Amygdala (tissue), 56 donors: ENCODE data around the gene PARN.

ENCODE experiments used
- DNase-seq, 56 donors: peaks; one replicate each; lab custom pipeline; 2025; lab: John Stamatoyannopoulos, UW

Gene PARN

DNA sequence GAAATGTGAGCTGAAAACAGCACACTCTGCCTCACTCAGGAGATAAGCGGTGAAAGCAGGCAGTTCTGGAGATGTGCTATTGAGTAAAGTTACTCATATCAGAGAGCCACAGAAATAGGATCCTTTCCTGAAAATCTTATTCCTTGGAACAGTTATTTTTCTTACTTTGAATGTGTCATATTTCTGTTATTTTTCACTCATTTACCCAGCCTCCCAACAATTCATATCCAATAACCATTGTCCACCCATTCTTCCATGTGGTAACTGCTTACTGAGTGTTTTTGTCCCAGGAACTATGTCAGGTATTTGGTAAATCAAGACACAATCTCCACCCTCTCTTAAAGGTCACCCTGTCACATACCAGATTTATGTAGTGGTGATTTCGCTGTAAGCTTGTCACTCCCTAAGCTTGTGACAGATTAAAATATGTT is 144.9 kb downstream of the PARN start:
- no peak for DNase-seq

DNA sequence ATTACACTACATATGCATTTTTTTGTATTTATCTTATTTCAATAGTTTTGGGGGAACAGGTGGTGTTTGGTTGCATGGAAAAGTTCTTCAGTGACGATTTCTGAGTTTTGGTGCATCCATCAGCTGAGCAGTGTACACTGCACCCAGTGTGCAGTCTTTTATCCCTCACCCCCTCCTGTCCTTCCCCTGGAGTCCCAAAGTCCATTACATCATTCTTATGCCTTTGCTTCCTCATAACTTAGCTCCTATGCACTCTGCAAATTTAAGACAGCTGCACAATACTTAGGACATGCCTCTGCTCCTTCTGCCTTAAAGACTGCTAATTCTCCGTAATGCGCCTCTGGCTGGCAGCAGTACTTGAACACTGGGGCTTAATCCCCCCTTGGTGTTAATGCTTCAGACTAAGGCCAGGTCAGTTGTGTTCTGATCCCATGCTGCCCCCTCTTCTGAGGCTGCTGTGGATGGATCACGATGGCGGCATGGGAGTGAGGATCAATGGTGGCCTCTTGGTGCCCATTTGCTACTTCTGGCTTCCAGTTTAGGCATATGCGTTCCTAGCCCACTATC is 146.2 kb downstream of the PARN start:
- DNase-seq, result no peak

DNA sequence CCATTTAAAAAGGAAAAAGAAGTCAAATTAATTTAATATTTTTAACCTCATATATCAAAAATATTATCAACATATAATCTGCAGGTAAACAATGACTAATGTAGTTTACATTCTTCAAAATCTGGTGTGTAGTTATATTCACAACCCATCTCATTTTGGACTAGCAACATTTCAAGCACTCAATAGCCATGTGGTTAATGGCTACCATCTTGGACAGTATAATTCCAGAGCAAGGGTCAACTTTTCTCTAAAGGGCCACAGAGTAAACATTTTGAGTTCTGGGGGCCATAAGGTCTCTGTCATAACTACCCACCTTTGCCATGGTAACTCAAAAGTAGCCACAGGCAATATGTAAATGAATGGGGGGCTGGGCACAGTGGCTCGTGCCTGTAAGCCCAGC is 153.9 kb downstream of the PARN start:
- no peak for DNase-seq

DNA sequence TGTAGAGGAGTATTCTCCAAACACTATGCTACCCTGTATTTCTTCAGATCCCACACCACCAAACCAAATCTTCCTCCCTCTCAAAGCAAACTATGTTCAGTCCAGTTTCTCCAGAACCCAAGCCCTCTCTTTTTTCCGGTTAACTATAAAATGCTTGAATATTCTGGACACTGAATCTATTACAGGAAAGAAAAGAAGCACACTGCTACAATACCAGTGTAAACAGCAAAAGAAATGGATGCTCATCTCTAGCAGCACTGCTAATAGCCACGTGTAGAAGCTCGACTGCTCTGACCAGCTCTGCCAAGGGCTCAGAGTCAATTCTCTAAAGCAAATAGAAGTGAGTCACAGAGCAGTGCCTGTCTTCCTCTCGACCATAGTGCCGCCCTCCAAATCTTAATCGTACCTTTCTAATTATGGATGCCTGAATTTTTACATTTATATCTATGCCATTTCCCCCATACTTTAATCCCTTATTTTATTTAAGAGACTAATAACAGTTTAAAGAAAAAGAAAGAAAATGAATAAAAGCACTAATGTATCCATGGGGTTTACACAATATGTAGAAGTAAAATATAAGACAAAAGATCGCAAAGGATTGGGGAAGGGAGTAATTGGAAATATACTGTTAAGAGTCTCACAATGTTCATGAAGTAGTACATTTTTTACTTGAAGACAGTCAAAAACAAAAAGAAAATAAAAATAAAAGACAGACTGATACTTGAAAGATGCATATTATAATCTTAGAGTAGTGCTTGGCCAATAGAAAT is 154.5 kb downstream of the PARN start:
- no peak for DNase-seq

DNA sequence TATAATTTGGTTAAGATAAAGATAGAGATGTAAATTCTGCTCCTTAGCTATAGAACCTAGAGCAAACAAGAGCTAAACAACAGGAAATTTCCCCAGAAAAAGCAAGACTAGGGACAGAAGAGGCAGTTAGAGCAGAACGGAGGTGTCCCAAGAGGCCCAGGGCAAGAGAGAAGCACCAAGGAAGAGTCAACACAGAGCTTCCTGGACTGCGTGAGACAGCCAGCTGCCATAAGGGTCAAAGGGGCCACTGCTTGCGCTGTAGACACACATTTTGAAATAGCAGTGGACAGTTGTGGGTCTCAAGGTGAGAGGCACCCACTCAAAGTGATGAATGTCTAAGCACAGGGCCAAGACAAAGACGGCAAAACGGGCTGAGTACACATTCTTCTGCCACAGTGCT is 156.6 kb downstream of the PARN start:
- DNase-seq, result no peak

DNA sequence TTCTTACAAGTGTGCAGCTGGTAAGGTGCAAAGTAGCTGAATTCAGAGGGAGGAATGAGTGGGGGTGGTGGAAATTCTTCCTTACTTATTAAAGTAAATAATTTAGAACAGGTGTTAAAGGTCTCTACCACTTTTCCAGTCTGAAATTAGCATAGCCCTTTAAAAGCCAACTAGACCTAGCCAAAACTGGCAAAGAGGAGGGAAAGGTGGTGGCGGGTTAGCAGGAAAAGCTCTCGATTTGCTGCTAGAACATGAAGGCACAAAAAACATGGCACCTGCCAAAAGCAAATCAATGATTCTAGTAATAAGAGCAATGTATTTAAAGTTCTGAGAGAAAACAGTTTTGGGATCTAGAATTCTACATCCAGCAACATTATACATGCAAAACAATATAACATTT is 157.7 kb downstream of the PARN start:
- DNase-seq, result no peak

DNA sequence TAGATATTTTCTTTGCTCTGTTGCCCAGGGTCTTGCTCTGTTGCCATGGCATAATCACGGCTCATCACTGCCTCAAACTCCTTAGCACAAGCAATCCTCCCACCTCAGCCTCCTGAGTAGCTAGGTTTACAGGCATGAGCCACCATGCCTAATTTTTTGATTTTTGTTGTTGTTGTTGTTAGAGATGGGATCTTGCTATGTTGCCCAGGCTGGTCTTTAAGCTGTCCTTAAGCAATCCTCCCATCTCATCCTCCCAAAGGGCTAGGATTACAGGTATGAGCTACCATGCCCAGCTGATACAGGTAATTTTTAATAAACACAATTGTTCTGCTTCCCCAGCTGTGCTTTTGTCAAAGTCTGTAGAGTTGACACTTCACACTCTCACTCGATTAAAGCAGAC is 159.3 kb downstream of the PARN start:
- no peak for DNase-seq

DNA sequence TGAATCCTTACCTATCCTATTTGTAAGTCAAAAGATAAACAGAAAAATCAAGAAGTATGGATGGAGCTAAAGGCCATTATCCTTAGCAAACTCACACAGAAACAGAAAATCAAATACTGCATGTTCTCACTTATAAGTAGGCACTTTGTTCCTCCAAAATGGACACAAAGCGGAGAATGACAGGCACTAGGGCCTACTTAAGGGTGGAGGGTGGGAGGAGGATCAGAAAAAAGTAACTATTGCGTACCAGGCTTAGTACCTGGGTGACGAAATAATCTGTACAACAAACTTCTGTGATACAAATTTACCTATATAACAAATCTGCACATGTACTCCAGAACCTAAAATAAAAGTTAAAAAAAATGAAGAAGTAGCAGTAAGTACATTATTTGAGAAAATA is 164.3 kb downstream of the PARN start:
- no peak for DNase-seq

DNA sequence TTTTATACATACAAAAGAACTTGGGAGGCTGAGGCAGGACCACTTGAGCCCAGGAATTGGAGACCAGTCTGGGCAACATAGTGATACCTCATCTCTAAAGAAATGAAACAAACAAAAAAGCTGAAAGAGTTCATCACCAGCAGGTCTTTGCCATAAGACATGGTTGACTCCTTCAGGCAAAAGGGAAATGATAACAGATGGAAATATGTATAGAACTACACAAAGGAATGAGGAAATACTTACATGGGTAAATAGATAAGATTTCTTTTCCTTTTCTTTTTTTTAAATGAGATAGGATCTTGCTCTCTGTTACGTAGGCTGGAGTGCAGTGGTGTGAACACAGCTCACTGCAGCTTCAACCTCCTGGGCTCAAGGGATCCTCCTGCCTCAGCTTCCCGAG is 165.3 kb downstream of the PARN start:
- no peak for DNase-seq

DNA sequence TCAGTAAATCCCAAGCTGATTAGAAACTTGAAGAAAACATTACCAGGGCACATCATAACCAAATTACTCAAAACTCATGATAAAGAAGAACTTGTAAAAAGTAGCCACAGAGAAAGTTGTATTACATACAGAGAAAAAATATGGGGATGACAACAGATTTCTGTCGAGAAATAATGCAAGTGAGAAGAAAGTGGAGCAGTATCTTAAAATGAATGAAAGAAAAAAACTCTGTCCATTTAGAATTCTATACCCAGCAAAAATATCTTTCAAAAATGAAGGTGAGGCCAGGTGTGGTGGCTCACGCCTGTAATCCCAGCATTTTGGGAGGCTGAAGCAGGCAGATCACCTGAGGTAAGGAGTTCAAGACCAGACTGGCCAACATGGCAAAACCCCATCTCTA is 165.9 kb downstream of the PARN start:
- no peak for DNase-seq

DNA sequence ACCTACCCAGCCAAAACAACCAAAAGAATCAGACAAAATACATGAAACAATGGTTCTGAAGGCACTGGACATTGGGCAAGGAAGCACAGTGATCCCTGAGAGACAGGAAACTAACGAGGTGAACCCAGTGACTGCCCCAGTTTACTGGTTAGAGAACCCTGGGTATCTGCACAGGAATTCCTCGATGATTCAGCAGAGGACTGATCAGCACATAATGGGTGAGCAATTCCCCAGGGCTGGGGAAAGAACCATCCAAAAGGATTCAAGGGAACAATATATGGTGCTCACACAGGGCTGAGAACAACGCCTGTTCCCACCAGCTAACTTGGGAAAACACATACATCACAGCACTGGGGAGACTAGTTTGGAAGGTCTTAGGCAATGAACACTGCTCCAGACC is 167.2 kb downstream of the PARN start:
- DNase-seq, result no peak

DNA sequence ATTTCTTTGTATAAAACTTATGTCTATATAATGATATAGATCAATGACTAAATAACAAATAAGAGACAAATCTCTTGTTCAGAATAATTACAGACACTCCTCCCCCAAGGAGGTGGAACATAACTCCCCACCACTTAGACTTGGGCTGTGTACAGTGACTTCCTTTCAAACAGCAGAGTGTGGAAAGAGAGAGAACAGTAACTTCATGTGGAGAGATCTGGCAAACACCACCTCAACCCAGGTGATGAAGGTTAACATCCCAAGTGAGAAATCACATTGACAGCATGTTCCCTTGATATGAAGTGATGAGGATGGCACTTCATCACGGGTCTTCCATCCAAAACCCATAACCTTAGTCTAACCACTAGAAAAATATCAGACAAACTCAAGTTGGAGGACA is 169.3 kb downstream of the PARN start:
- DNase-seq, result no peak

DNA sequence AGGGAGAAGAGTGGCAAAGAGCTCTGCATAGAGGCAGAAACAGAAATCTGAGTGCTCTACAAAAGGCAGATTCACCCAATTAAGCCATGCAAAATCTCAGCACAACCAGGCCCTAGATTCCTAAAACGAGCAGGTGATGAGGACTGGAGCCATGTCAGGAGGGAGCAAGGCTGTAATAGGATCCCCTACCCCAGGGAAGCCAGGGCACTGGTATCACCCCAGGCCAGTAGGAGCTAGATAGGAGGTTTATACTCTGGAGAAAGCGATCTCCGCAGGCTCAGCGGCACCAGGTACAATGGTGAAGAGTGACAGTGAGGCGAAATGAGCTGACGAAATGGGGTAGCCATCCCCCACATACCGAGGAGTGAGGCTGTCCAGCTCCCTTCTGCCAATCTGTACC is 171.5 kb downstream of the PARN start:
- DNase-seq, result no peak

DNA sequence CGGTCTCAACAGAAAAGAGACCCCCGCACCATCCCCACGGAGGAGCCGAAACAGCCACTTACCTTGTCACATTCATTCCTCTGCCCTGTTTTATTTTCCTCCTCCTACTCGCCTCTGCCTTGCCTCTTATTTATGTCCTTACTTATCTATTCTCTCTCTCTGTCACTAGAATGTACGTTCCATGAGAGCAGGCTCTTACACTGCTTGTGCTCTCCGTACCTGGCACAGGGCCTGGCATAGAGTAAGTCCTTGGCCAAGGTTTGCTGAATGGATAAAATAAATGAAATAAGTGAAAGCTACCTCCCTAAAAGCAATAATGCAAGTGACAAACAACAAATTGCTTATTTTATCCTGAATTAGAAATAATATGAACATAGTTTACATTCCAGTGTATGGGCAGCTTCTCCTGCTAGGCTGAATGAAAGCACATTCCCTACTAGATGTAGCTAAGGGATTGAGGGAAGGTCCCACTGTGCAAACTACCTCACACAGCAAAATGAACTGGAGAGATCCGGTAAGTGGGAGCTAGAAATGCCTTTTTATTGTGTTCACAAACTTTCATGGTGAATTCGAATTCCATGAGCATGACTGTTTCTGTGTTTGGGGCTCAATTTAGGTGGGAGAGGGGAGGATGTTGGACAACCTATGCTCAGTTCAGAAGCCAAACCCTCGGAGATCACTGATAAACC is 173.1 kb downstream of the PARN start:
- DNase-seq, result no peak

DNA sequence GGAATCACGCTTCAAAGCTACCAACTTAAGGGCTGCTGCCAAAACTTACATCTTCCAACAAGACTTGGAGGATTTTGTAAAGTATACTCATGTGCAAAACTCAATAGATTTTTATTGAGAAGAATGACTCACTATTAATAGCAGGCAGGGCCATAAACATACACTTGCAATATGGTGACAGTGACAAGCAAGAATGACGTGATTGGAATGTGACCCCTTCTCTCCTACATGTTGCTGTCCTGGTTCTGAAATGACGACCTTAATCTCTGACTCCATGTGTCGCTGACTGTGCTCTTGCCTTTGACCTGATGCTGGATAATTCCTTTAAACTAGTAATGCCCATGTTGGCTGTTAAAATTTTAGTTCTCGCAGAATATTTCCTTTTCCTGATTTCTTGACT is 174.5 kb downstream of the PARN start:
- no peak for DNase-seq

DNA sequence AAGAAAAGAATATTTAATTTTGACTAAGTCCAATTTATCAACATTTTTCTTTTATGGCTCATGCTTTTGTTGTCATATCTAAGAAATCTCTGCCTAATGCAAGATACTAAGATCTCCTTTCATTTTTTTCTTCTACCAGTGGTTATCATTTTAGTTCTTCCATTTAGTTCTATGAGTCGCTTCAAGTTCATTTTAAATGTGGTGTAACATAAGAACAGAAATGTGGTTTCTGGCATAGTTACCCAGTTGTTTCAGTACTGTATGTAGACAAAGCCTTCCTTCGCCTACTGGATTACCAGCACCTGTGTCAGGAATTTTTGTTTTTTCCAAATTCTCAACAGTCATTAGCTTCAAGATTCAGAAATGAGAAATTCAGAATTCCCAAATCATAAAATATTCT is 175.7 kb downstream of the PARN start:
- no peak for DNase-seq

DNA sequence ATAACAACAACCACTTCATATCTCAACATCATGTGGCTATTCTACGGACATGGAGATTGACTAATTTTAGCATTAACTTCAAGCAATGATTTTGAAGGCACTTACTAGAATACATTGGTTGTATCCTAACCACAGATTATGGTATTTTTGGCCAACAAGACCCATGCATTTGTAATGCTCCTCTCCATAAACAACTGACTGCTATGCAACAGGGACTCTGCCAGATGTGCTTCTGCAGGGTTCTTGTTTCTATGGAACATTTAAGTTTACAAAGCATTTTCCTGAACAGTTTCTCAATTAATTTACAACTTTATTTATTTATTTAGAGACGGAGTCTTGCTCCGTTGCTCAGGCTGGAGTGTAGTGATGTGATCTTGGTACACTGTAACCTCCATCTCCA is 178.0 kb downstream of the PARN start:
- no peak for DNase-seq

DNA sequence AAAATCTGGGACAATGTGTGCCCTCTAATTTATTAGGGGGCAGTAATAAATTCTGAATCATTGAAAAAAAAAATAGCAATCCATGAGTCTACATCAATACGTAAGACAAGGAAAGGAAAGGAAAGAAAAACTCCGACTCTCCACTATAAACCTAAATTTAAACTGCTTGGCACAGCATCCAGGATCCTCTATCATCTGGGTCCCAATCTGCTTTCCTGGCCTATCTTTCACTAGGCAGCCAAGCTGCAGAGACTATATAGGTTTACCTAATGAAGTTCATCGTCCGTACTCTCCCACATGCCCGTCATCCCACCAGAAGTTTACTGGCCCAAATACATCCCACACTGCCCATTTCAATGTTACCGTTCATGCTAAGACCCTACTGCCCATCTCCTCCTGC is 179.2 kb downstream of the PARN start:
- DNase-seq, result no peak

DNA sequence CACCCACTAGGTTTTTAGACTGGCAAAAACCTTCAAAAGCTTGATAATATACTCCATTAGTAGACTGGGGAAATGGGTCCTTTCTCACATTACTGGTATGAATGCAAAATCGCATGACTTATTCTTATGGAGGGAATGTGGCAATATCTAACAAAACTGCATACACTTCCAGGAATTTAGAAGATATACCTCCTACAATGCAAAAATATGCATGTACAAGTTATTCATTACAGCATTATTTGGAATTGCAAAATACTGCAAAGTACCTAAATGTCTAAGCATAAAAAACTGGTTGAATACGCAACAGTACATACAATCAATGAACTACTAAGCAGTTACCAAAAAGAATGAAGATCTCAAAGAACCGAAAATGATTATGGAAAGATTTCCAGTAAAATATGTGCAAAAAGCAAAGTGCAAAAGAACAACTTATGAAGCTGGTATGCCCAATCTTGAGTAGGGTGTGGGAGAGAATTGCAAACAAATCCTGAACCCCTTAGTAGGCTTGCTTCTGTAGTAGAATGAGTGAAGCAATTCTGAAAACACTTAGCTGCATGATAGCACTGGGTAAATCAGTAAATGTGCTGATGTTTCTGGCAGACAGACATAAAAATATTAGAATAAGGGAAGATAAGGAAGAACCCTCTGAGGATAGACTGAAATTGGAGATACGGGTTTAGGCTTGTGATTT is 180.1 kb downstream of the PARN start:
- no peak for DNase-seq

DNA sequence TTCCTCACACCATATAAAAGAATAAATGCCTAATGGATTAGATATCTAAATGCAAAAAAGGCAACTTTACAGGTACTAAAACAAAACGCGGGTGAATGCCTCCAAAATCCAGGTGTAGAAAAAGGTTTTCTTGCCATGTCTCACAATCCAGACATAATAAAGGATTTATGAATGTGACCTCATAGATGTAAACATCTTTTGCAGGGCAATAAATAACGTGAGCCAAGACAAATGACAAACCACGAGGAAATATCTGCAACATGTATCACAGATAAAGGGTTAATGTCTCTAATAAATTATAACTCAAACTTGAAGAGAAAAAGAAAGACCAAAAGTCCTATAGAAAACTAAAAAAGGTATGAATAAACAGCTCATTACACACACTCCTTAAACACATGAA is 180.7 kb downstream of the PARN start:
- DNase-seq, result no peak

DNA sequence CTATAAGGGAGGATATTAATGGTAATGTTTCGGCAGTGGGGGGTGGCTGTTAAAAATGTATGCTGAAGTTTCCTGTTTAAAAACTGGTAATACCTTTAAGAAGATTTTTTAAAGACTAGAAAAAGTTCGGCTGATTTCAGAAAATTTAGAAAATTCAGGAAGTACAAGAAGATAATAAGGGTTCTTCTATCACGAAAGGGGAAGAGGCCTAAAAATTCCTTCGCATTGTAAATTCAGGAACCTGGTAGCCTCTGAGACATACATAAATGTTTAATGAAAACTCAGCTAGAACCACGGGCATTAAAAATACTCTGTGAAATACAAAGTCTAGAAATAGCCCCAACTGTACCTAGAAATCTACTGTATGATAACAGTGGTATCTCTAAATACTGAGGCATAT is 181.2 kb downstream of the PARN start:
- DNase-seq, result no peak

DNA sequence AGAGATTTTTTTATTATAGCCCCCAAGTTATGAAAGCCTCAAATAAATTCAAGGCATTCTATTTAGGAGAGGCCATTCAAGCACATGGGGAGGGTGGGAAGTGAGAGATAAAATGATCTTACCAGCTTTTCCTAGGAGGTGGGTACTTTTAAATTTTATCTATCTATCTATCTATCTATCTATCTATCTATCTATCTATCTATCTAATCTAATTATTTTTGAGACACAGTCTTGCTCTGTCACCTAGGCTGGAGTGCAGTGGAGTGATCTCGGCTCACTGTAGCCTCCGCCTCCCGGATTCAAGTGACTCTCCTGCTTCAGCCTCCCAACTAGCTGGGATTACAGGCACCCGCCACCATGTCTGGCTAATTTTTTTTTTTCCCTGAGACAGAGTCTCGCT is 182.3 kb downstream of the PARN start:
- DNase-seq, result no peak
